ENCODE results near the gene NAIF1. TPM values are rescaled to one million over a fixed set of nuclear protein-coding genes. Genes with fewer than 3 reads are reported as not detected.
"Not testable (repeated sequence)": the region's sequence is repeated elsewhere in the genome, so short reads cannot be mapped to it uniquely, and the experiment has no call there.

NAIF1 gene
- total and polyA plus RNA-seq, 2 donors (not counting 3 experiments of a cell fraction or from before 2014, with no cell fraction given), result 8.2 to 10.1 TPM

DNA sequence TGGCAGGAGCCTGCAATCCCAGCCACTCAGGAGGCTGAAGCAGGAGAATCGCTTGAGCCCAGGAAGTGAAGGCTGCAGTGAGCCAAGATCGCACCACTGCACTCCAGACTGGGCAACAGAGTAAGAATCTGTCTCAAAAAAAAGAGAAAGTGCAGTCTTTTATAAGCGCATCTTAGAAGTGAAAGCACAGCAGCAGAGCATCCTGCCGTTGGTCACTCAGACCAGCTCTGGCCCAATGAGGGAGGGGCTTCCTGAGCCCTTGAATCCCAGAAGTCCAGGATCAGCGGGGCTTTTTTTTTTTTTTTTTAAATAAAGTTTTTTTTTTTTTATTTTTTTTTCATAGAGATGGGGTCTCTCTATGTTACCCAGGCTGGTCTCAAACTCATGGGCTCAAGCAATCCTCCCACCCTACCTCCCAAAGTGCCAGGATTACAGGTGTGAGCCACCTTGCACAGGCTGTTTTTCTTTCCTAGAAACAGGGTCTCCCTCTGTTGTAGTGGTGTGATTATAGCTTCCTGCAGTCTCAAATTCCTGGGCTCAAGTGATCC is 42.3 kb downstream of the NAIF1 start:
- H3K9me3 ChIP-seq (replicated peaks; ENCODE audit: control insufficient read depth, insufficient read depth, low read length), result no peaks in the 10 kb centered on the region
- H3K4me2 ChIP-seq (ENCODE audit: insufficient read depth, low read length), result no peak overlapping the region
- ChIA-PET CTCF (interaction anchor here (1.0 to 3.6 kb wide), 4 partner anchors 8 to 82 kb away, joined by 3 to 35 read pairs (median 4); partner anchors contain the start of gene EEIG1), POLR2A (no interaction called here)
- TF ChIP-seq GATA2 (IDR thresholded peaks at IDR 0.05; ENCODE audit: insufficient read depth, insufficient read length, low read depth, low read length) (no peak), FOS (IDR thresholded peaks at IDR 0.05; ENCODE audit: borderline replicate concordance, insufficient read depth, low read length) (no peak), MYC (IDR thresholded peaks at IDR 0.05; ENCODE audit: low read depth, low read length) (no peak), POLR2A (IDR thresholded peaks at IDR 0.05; ENCODE audit: low read depth, low read length) (no peak), JUN (IDR thresholded peaks at IDR 0.05; ENCODE audit: borderline replicate concordance, insufficient read depth, insufficient read length, low read depth) (no peak), EZH2 (IDR thresholded peaks at IDR 0.05; ENCODE audit: borderline replicate concordance, low read depth, low read length, severe bottlenecking) (no peak), POLR2AphosphoS5 (IDR thresholded peaks at IDR 0.05; ENCODE audit: insufficient read depth, low read depth, low read length) (no peak)
- TF ChIP-seq, protein P1, sequence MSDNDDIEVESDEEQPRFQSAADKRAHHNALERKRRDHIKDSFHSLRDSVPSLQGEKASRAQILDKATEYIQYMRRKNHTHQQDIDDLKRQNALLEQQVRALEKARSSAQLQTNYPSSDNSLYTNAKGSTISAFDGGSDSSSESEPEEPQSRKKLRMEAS (IDR thresholded peaks at IDR 0.05; ENCODE audit: insufficient read depth, insufficient read length), result no peak
- TF ChIP-seq, protein P2, sequence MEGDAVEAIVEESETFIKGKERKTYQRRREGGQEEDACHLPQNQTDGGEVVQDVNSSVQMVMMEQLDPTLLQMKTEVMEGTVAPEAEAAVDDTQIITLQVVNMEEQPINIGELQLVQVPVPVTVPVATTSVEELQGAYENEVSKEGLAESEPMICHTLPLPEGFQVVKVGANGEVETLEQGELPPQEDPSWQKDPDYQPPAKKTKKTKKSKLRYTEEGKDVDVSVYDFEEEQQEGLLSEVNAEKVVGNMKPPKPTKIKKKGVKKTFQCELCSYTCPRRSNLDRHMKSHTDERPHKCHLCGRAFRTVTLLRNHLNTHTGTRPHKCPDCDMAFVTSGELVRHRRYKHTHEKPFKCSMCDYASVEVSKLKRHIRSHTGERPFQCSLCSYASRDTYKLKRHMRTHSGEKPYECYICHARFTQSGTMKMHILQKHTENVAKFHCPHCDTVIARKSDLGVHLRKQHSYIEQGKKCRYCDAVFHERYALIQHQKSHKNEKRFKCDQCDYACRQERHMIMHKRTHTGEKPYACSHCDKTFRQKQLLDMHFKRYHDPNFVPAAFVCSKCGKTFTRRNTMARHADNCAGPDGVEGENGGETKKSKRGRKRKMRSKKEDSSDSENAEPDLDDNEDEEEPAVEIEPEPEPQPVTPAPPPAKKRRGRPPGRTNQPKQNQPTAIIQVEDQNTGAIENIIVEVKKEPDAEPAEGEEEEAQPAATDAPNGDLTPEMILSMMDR (IDR thresholded peaks at IDR 0.05; ENCODE audit: extremely low read depth in 1 of 2, insufficient read depth in 1 of 2, low read depth in 1 of 2, low read length in 2 of 2), result no peak
- H4K20me1 ChIP-seq (replicated peaks; ENCODE audit: control insufficient read depth, extremely low read depth, insufficient read depth, low read length), result no peaks in the 10 kb centered on the region
- no peak overlapping the region for H3K9ac ChIP-seq (replicated peaks; ENCODE audit: extremely low read depth, insufficient read depth, low read length)
- no peak overlapping the region for H3K4me3 ChIP-seq (replicated peaks in 1 of 3; ENCODE audit: insufficient read depth in 1 of 3, low read depth in 1 of 3, low read length in 3 of 3)
- no peaks in the 10 kb centered on the region for H3K79me2 ChIP-seq (ENCODE audit: control insufficient read depth, insufficient read depth, low read length)
- H3K4me1 ChIP-seq (ENCODE audit: control insufficient read depth, extremely low read depth, insufficient read depth, low read length), result peaks cover 13% of the 10 kb centered on the region
- H3K27ac ChIP-seq (ENCODE audit: insufficient read depth, low read depth, low read length), result no peak overlapping the region
- H3K9me1 ChIP-seq (replicated peaks; ENCODE audit: control insufficient read depth, extremely low read depth, insufficient read depth, low read length), result no peaks in the 10 kb centered on the region
- dilution Hi-C loops (cut with MboI; ENCODE audit: extremely low pct_ligation_motif_present, low sequenced_read_pairs) (no loop called here), intact Hi-C loops (cut with micrococcal nuclease) (no loop called here)
- DNase-seq (ENCODE audit: low read depth, low spot score) (no peak), FAIRE-seq (no peak)
- H2AFZ ChIP-seq (ENCODE audit: low read depth, low read length), result no peak overlapping the region
- no TSS peak for BruUV-seq (replicated peaks)
- H3K27me3 ChIP-seq (ENCODE audit: control insufficient read depth in 2 of 2, insufficient read depth in 2 of 2, low read length in 2 of 2), result no peaks in the 10 kb centered on the region
- H3K36me3 ChIP-seq (ENCODE audit: control insufficient read depth in 2 of 2, extremely low read depth in 1 of 2, insufficient read depth in 2 of 2, low read length in 2 of 2), result no peaks in the 10 kb centered on the region

DNA sequence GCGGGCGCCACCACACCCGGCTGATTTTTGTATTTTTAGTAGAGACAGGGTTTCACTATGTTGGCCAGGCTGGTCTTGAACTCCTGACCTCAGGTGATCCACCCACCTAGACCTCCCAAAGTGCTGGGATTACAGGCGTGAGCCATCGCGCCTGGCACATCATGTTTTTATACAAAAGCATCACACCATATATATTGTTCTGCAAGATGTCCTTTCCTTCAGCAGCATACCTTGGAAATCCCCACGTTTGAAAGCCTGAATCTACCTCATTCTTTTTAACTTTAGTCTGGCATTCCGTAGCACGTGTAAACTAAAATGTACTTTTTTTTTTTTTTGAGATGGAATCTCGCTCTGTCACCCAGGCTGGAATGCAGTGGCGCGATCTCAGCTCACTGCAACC is 43.4 kb downstream of the NAIF1 start:
- BruUV-seq (replicated peaks); H3K27me3 ChIP-seq (ENCODE audit: control insufficient read depth in 2 of 2, insufficient read depth in 2 of 2, low read length in 2 of 2); dilution Hi-C loops (cut with MboI; ENCODE audit: extremely low pct_ligation_motif_present, low sequenced_read_pairs); H3K79me2 ChIP-seq (ENCODE audit: control insufficient read depth, insufficient read depth, low read length); H3K4me2 ChIP-seq (ENCODE audit: insufficient read depth, low read length); POLR2A ChIA-PET; H4K20me1 ChIP-seq (replicated peaks; ENCODE audit: control insufficient read depth, extremely low read depth, insufficient read depth, low read length); H3K36me3 ChIP-seq (ENCODE audit: control insufficient read depth in 2 of 2, extremely low read depth in 1 of 2, insufficient read depth in 2 of 2, low read length in 2 of 2); H2AFZ ChIP-seq (ENCODE audit: low read depth, low read length); H3K9me3 ChIP-seq (replicated peaks; ENCODE audit: control insufficient read depth, insufficient read depth, low read length); H3K27ac ChIP-seq (ENCODE audit: insufficient read depth, low read depth, low read length); H3K9me1 ChIP-seq (replicated peaks; ENCODE audit: control insufficient read depth, extremely low read depth, insufficient read depth, low read length); FAIRE-seq; DNase-seq (ENCODE audit: low read depth, low spot score); H3K4me3 ChIP-seq (replicated peaks in 1 of 3; ENCODE audit: insufficient read depth in 1 of 3, low read depth in 1 of 3, low read length in 3 of 3); H3K9ac ChIP-seq (replicated peaks; ENCODE audit: extremely low read depth, insufficient read depth, low read length); intact Hi-C loops (cut with micrococcal nuclease): not testable (repeated sequence)
- CTCF ChIA-PET, result interaction anchor here (0.9 to 2.0 kb wide), 3 partner anchors 11 to 81 kb away, joined by 4 to 6 read pairs (median 4); no protein-coding TSS in a partner anchor
- peaks cover 13% of the 10 kb centered on the region for H3K4me1 ChIP-seq (ENCODE audit: control insufficient read depth, extremely low read depth, insufficient read depth, low read length)

Data from endothelial cell of umbilical vein (primary cell).